Loucy (cell line): Measurements from ENCODE around the gene ZNF546.

Experiments used
- H2AFZ ChIP-seq: fragments of 200-600 bp; sonication (generic); 2 replicates; pipeline ENCODE4 v1.6.0; 2016; ENCODE audit warnings: antibody characterized with exemption, mild to moderate bottlenecking, low read length, moderate library complexity
- H3F3A ChIP-seq: fragments of 200-600 bp; 2 replicates; pipeline ENCODE4 v1.6.0; 2016; ENCODE audit warnings: antibody characterized with exemption, low read depth, mild to moderate bottlenecking
- H3K27me3 ChIP-seq: fragments of 200-600 bp; sonication (generic); 2 replicates; pipeline ENCODE4 v1.6.1; 2014; ENCODE audit warnings: low read length, mild to moderate bottlenecking; ENCODE audit not compliant: insufficient read depth, poor library complexity, severe bottlenecking
- H3K36me3 ChIP-seq: fragments of 200-600 bp; sonication (generic); 2 replicates; pipeline ENCODE4 v1.6.1; 2016; ENCODE audit warnings: low read length; ENCODE audit not compliant: insufficient read depth
- H3K4me1 ChIP-seq: fragments of 200-600 bp; sonication (generic); 2 replicates; pipeline ENCODE4 v1.5.1; 2014; ENCODE audit warnings: low read length, mild to moderate bottlenecking; ENCODE audit not compliant: insufficient read depth, poor library complexity, severe bottlenecking
- H3K4me2 ChIP-seq: fragments of 200-600 bp; sonication (generic); 2 replicates; pipeline ENCODE4 v1.6.0; 2014; ENCODE audit warnings: antibody characterized with exemption, low read length, low read depth, mild to moderate bottlenecking; ENCODE audit not compliant: poor library complexity, severe bottlenecking
- H3K4me3 ChIP-seq: fragments of 200-600 bp; sonication (generic); 2 replicates; pipeline ENCODE4 v1.5.1; 2014; ENCODE audit warnings: low read length, mild to moderate bottlenecking, mixed read lengths; ENCODE audit not compliant: poor library complexity, severe bottlenecking
- H3K79me2 ChIP-seq: fragments of 200-600 bp; sonication (generic); 2 replicates; pipeline ENCODE4 v1.6.1; 2014; ENCODE audit warnings: low read length; ENCODE audit not compliant: insufficient read depth
- H3K9ac ChIP-seq: fragments of 200-600 bp; sonication (generic); 2 replicates; pipeline ENCODE4 v1.6.0; 2014; ENCODE audit warnings: mild to moderate bottlenecking, low read depth, low read length, moderate library complexity; ENCODE audit not compliant: poor library complexity, severe bottlenecking
- H3K9me2 ChIP-seq: fragments of 200-600 bp; sonication (generic); replicated peaks from 2 replicates; pipeline ENCODE4 v1.6.1; 2016; ENCODE audit warnings: low read depth, low read length, mixed read lengths
- H3K9me3 ChIP-seq: fragments of 200-600 bp; sonication (generic); 2 replicates; pipeline ENCODE4 v1.6.1; 2014; ENCODE audit warnings: mild to moderate bottlenecking, antibody characterized with exemption, low read length, low read depth; ENCODE audit not compliant: insufficient read depth
- H4K20me1 ChIP-seq: fragments of 200-600 bp; sonication (generic); 2 replicates; pipeline ENCODE4 v1.6.0; 2014; ENCODE audit warnings: antibody characterized with exemption, low read length, mild to moderate bottlenecking; ENCODE audit not compliant: insufficient read depth, poor library complexity, severe bottlenecking
- EZH2phosphoT487 ChIP-seq: fragments of 200-600 bp; IDR thresholded peaks from 2 replicates; pipeline ENCODE4 v1.6.1; 2018; ENCODE audit warnings: antibody characterized with exemption, mild to moderate bottlenecking, moderate library complexity, borderline replicate concordance
- TF ChIP-seq, protein P1 (sequence below): fragments of 200-600 bp; sonication (generic); conservative IDR thresholded peaks from 2 replicates; pipeline ENCODE4 v1.5.1; 2014; ENCODE audit warnings: mild to moderate bottlenecking, antibody characterized with exemption, low read length

Gene ZNF546

DNA sequence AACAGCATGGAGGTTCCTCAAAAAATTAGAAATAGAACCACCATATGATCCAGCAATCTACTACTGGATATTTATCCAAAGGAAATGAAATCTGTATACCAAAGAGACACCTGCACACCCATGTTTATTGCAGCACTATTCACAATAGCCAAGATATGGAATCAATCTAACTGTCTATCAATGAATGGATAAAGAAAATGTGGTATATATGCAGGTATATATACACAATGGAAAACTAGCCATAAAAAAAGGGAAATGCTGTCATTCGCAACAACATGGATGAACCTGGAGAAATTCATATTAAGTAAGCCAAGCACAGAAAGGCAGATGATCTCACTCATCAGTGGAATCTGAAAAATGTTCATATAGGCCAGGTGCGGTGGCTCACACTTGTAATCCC is 56.6 kb downstream of the ZNF546 start:
- H3K4me2 ChIP-seq, result peak overlapping the region; percentile 93

DNA sequence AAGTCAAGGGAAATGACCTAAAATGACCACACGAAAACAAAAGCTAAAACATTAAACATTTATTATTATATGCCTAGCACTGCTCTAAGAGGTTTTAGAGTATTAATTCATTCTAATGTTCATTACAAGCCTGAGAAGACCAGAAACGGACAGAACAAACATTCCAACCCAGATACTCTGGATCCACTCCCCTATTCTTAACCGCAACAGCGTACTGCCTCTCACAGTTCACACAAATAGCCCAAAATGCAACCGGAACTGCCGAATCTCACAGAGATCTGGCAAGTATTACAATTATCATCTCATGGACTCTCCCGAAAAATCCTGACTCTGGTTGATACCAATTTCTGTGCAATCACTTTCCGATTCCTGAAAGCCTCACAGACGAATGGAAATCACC is 57.8 kb downstream of the ZNF546 start:
- peak overlapping the region; percentile 72 for H3K9ac ChIP-seq
- peaks cover 35% of the 10 kb centered on the region for H3K4me1 ChIP-seq
- peak overlapping the region; percentile 83 for H3K4me3 ChIP-seq
- H3K27me3 ChIP-seq, result peaks cover 20% of the 10 kb centered on the region
- no peaks in the 10 kb centered on the region for H3K9me2 ChIP-seq
- H3K79me2 ChIP-seq, result peaks cover 50% of the 10 kb centered on the region
- H3K9me3 ChIP-seq, result peaks cover 3% of the 10 kb centered on the region; the same call in 1 of the 2 replicates
- TF ChIP-seq, protein P1, sequence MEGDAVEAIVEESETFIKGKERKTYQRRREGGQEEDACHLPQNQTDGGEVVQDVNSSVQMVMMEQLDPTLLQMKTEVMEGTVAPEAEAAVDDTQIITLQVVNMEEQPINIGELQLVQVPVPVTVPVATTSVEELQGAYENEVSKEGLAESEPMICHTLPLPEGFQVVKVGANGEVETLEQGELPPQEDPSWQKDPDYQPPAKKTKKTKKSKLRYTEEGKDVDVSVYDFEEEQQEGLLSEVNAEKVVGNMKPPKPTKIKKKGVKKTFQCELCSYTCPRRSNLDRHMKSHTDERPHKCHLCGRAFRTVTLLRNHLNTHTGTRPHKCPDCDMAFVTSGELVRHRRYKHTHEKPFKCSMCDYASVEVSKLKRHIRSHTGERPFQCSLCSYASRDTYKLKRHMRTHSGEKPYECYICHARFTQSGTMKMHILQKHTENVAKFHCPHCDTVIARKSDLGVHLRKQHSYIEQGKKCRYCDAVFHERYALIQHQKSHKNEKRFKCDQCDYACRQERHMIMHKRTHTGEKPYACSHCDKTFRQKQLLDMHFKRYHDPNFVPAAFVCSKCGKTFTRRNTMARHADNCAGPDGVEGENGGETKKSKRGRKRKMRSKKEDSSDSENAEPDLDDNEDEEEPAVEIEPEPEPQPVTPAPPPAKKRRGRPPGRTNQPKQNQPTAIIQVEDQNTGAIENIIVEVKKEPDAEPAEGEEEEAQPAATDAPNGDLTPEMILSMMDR, result no peak
- TF ChIP-seq EZH2phosphoT487, result no peak
- H3K36me3 ChIP-seq, result no peaks in the 10 kb centered on the region
- H4K20me1 ChIP-seq, result peaks cover 6% of the 10 kb centered on the region
- H2AFZ ChIP-seq, result no peak overlapping the region
- peak overlapping the region; percentile 93 for H3K4me2 ChIP-seq
- H3F3A ChIP-seq, result no peaks in the 10 kb centered on the region

More for the DNA sequence above, 56.6 kb downstream of the ZNF546 start:
- H3K4me3 ChIP-seq, result peak overlapping the region; percentile 83
- peaks cover 6% of the 10 kb centered on the region for H4K20me1 ChIP-seq
- no peaks in the 10 kb centered on the region for H3F3A ChIP-seq
- no peaks in the 10 kb centered on the region for H3K9me3 ChIP-seq
- TF ChIP-seq EZH2phosphoT487, result no peak
- TF ChIP-seq, protein P1, result no peak
- peaks cover 50% of the 10 kb centered on the region for H3K79me2 ChIP-seq
- no peaks in the 10 kb centered on the region for H3K9me2 ChIP-seq
- H3K27me3 ChIP-seq, result peaks cover 12% of the 10 kb centered on the region
- no peak overlapping the region for H3K9ac ChIP-seq
- H3K36me3 ChIP-seq, result no peaks in the 10 kb centered on the region
- peaks cover 35% of the 10 kb centered on the region for H3K4me1 ChIP-seq
- H2AFZ ChIP-seq, result no peak overlapping the region

DNA sequence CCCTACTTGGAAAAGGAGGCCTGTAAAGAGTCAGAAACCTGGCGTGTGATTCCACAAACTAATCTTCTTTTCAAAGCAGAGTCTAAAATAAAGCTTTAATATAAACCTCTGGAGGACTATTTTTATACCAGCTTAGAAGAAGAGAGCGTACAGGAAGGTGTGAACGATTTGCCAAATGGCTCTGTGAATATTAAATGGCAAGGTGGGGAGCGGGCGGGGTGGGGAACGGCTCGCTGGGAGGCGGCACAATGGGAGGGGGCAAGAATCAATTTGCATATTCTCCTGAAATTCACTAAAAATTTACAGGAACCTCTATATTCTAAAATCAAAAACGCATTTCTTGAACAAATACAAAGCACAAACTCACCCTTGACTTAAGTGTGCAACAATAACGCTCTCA is 58.2 kb downstream of the ZNF546 start:
- Histone ChIP-seq H2AFZ (no peak overlapping the region), H3K79me2 (peaks cover 50% of the 10 kb centered on the region), H3K9me3 (peaks cover 3% of the 10 kb centered on the region; the same call in 1 of the 2 replicates), H3K4me3 (peak overlapping the region; percentile 83), H3F3A (no peaks in the 10 kb centered on the region), H3K9ac (peak overlapping the region; percentile 72), H3K4me1 (peaks cover 35% of the 10 kb centered on the region), H4K20me1 (peaks cover 6% of the 10 kb centered on the region), H3K4me2 (peak overlapping the region; percentile 93), H3K36me3 (no peaks in the 10 kb centered on the region), H3K9me2 (no peaks in the 10 kb centered on the region), H3K27me3 (peaks cover 24% of the 10 kb centered on the region)
- TF ChIP-seq, protein P1, result no peak
- TF ChIP-seq EZH2phosphoT487, result no peak
